Stimulated activated CD4-positive, alpha-beta T cell treated with anti-CD3 and anti-CD28 coated beads, Interleukin-1b, Interleukin-23, amount 100 ng/mL, for 4 hours (primary cell): ENCODE results near the gene CCSER1.
"Not testable (repeated sequence)": the region's sequence is repeated elsewhere in the genome, so short reads cannot be mapped to it uniquely, and the experiment has no call there.

Source experiments
- DNase-seq, 2 donors: peaks; one replicate each; pipeline ENCODE4 v3.0.0-alpha.2; 2020; ENCODE audit warnings: low read depth in 2 of 2

CCSER1 gene

GRCh38 chr4:90838859-90839258 lies 711.7 kb downstream of the CCSER1 start:
- not testable (repeated sequence) for DNase-seq

GRCh38 chr4:90840291-90840690 lies 713.1 kb downstream of the CCSER1 start:
- DNase-seq: no peak

GRCh38 chr4:90840828-90841227 lies 713.6 kb downstream of the CCSER1 start:
- no peak for DNase-seq

GRCh38 chr4:90841676-90842075 lies 714.5 kb downstream of the CCSER1 start:
- no peak for DNase-seq

GRCh38 chr4:90842960-90843359 lies 715.8 kb downstream of the CCSER1 start:
- no peak for DNase-seq

- DNase-seq: no peak
Measured at GRCh38 chr4:90844241-90844640, 717.0 kb downstream of the CCSER1 start.

GRCh38 chr4:90845777-90846176 lies 718.6 kb downstream of the CCSER1 start:
- DNase-seq: no peak

- no peak for DNase-seq
Measured at GRCh38 chr4:90852237-90852636, 725.0 kb downstream of the CCSER1 start.

GRCh38 chr4:90855111-90855510 lies 727.9 kb downstream of the CCSER1 start:
- DNase-seq: no peak

- DNase-seq: no peak
Measured at GRCh38 chr4:90857081-90857820, 730.1 kb downstream of the CCSER1 start.

GRCh38 chr4:90875791-90876190 lies 748.6 kb downstream of the CCSER1 start:
- no peak for DNase-seq

GRCh38 chr4:90876296-90876695 lies 749.1 kb downstream of the CCSER1 start:
- no peak for DNase-seq

GRCh38 chr4:90883519-90883918 lies 756.3 kb downstream of the CCSER1 start:
- no peak for DNase-seq

GRCh38 chr4:90888571-90888970 lies 761.4 kb downstream of the CCSER1 start:
- no peak for DNase-seq

GRCh38 chr4:90889171-90889570 lies 762.0 kb downstream of the CCSER1 start:
- no peak for DNase-seq

GRCh38 chr4:90903413-90903812 lies 776.2 kb downstream of the CCSER1 start:
- DNase-seq: not testable (repeated sequence)

GRCh38 chr4:90904021-90904420 lies 776.8 kb downstream of the CCSER1 start:
- no peak for DNase-seq

GRCh38 chr4:90906239-90906638 lies 779.0 kb downstream of the CCSER1 start:
- DNase-seq: no peak

GRCh38 chr4:90911724-90912434 lies 784.7 kb downstream of the CCSER1 start:
- not testable (repeated sequence) for DNase-seq

GRCh38 chr4:90922174-90922573 lies 795.0 kb downstream of the CCSER1 start:
- no peak for DNase-seq

GRCh38 chr4:90926957-90927356 lies 799.8 kb downstream of the CCSER1 start:
- no peak for DNase-seq

- no peak for DNase-seq
Measured at GRCh38 chr4:90943311-90943710, 816.1 kb downstream of the CCSER1 start.

- DNase-seq: no peak
Measured at GRCh38 chr4:90946945-90947344, 819.8 kb downstream of the CCSER1 start.
